Endothelial cell of umbilical vein (primary cell): ENCODE measurements around the gene FIGNL2. TPM values are rescaled to one million over a fixed set of nuclear protein-coding genes. Genes with fewer than 3 reads are reported as not detected.

Experiments used
- BruUV-seq: library from RNA; stranded (reverse); fragments of 400-500 nt; replicated peaks from 2 replicates; lab custom pipeline; 2021; lab: Mats Ljungman, UMichigan
- CTCF ChIA-PET: fragments of 300-600, 350-600 bp; sonication (Branson Sonifier 250); formaldehyde crosslinking; loops from one replicate; lab custom pipeline; 2021; ENCODE audit warnings: antibody characterized with exemption, inconsistent platforms; lab: Charles Lee
- POLR2A ChIA-PET: fragments of 300-600, 350-600 bp; sonication (Branson Sonifier 250); formaldehyde crosslinking; loops from one replicate; lab custom pipeline; 2021; ENCODE audit warnings: antibody characterized with exemption, inconsistent platforms; lab: Charles Lee
- DNase-seq: peaks from one replicate; pipeline ENCODE4 v3.0.0-alpha.2; 2011; ENCODE audit warnings: low read depth, low spot score
- FAIRE-seq: peaks from 2 replicates; lab custom pipeline; 2011; peaks lifted over from hg19 to GRCh38; lab: Jason Lieb, UNC
- H2AFZ ChIP-seq: 2 replicates; pipeline ENCODE4 v1.6.0; 2012; ENCODE audit warnings: low read depth, low read length, control low read depth, inconsistent platforms
- H3K27ac ChIP-seq: 2 replicates; pipeline ENCODE4 v1.5.1; 2011; ENCODE audit warnings: low read depth, mild to moderate bottlenecking, control low read depth, low read length, moderate library complexity; ENCODE audit not compliant: insufficient read depth
- H3K27me3 ChIP-seq, 2 experiments: 2 replicates each; pipeline versions ENCODE4 v1.6.0 to v1.6.1; 2011; ENCODE audit warnings: low read length in 2 of 2, mixed read lengths in 1 of 2; ENCODE audit not compliant: control insufficient read depth in 2 of 2, insufficient read depth in 2 of 2
- H3K36me3 ChIP-seq, 2 experiments: 2 replicates in 1 of 2; 3 replicates in 1 of 2; pipeline ENCODE4 v1.5.1; 2011; ENCODE audit warnings: low read length in 2 of 2, mild to moderate bottlenecking in 1 of 2, moderate library complexity in 1 of 2; ENCODE audit not compliant: control insufficient read depth in 2 of 2, insufficient read depth in 2 of 2; ENCODE audit errors: extremely low read depth in 1 of 2
- H3K4me1 ChIP-seq: 3 replicates; pipeline ENCODE4 v1.5.1; 2011; ENCODE audit warnings: mild to moderate bottlenecking, low read length; ENCODE audit not compliant: control insufficient read depth, insufficient read depth; ENCODE audit errors: extremely low read depth
- H3K4me2 ChIP-seq: 2 replicates; pipeline ENCODE4 v1.6.1; 2011; ENCODE audit warnings: low read length, control low read depth, mixed read lengths; ENCODE audit not compliant: insufficient read depth
- H3K4me3 ChIP-seq, 3 experiments: fragments of 200-600 bp in 1 of 3; sonication (generic), shearing (Covaris generic) in 1 of 3; replicated peaks in 1 of 3; 2 replicates each; pipeline ENCODE4 v1.5.1; 2011 to 2016; ENCODE audit warnings: control low read depth in 3 of 3, low read length in 3 of 3, mild to moderate bottlenecking in 2 of 3, inconsistent platforms in 1 of 3, low read depth in 1 of 3, moderate library complexity in 1 of 3; ENCODE audit not compliant: insufficient read depth in 1 of 3
- H3K79me2 ChIP-seq: 2 replicates; pipeline ENCODE4 v1.6.0; 2012; ENCODE audit warnings: low read length, inconsistent platforms; ENCODE audit not compliant: control insufficient read depth, insufficient read depth
- H3K9ac ChIP-seq: replicated peaks from 2 replicates; pipeline ENCODE3; 2011; ENCODE audit warnings: low read length, control low read depth; ENCODE audit not compliant: insufficient read depth; ENCODE audit errors: extremely low read depth
- H3K9me1 ChIP-seq: replicated peaks from 3 replicates; pipeline ENCODE4 v1.6.0; 2011; ENCODE audit warnings: mild to moderate bottlenecking, low read length; ENCODE audit not compliant: control insufficient read depth, insufficient read depth; ENCODE audit errors: extremely low read depth
- H3K9me3 ChIP-seq: replicated peaks from 2 replicates; pipeline ENCODE4 v1.5.1; 2012; ENCODE audit warnings: low read length, inconsistent platforms; ENCODE audit not compliant: control insufficient read depth, insufficient read depth
- H4K20me1 ChIP-seq: replicated peaks from 2 replicates; pipeline ENCODE3; 2011; ENCODE audit warnings: mild to moderate bottlenecking, low read length; ENCODE audit not compliant: control insufficient read depth, insufficient read depth; ENCODE audit errors: extremely low read depth
- CTCF ChIP-seq, 2 donors: IDR thresholded peaks; 1 replicate in 1 of 2; 2 replicates in 1 of 2; pipeline ENCODE4 v1.5.1; 2011; ENCODE audit warnings: low read length in 2 of 2, mild to moderate bottlenecking in 2 of 2, moderate library complexity in 2 of 2, control low read depth in 1 of 2, inconsistent platforms in 1 of 2, low read depth in 1 of 2; ENCODE audit not compliant: insufficient read depth in 1 of 2; ENCODE audit errors: extremely low read depth in 1 of 2
- EZH2 ChIP-seq: IDR thresholded peaks from 2 replicates; pipeline ENCODE4 v1.6.1; 2012; ENCODE audit warnings: borderline replicate concordance, low read depth, mild to moderate bottlenecking, moderate library complexity, low read length, inconsistent platforms; ENCODE audit not compliant: severe bottlenecking
- FOS ChIP-seq: IDR thresholded peaks from 2 replicates; pipeline ENCODE4 v1.6.1; 2011; ENCODE audit warnings: mild to moderate bottlenecking, low read length, moderate library complexity, borderline replicate concordance; ENCODE audit not compliant: insufficient read depth
- GATA2 ChIP-seq: IDR thresholded peaks from 2 replicates; pipeline ENCODE4 v1.7.0; 2011; ENCODE audit warnings: low read depth, mild to moderate bottlenecking, moderate library complexity, mixed read lengths, low read length; ENCODE audit not compliant: insufficient read length, insufficient read depth
- JUN ChIP-seq: IDR thresholded peaks from 2 replicates; pipeline ENCODE4 v1.6.1; 2011; ENCODE audit warnings: borderline replicate concordance, low read depth; ENCODE audit not compliant: insufficient read length, insufficient read depth
- MAX ChIP-seq: IDR thresholded peaks from 2 replicates; pipeline ENCODE4 v1.6.1; 2011; ENCODE audit not compliant: insufficient read depth, insufficient read length
- MYC ChIP-seq: IDR thresholded peaks from one replicate; pipeline ENCODE4 v1.6.1; 2011; ENCODE audit warnings: mild to moderate bottlenecking, low read depth, low read length
- POLR2A ChIP-seq: IDR thresholded peaks from 2 replicates; pipeline ENCODE4 v1.6.1; 2012; ENCODE audit warnings: low read depth, mild to moderate bottlenecking, control low read depth, low read length
- POLR2AphosphoS5 ChIP-seq: IDR thresholded peaks from 2 replicates; pipeline ENCODE4 v1.6.1; 2012; ENCODE audit warnings: low read depth, mild to moderate bottlenecking, control low read depth, low read length, moderate library complexity; ENCODE audit not compliant: insufficient read depth
- dilution Hi-C: fragments of 300-500 bp; cut with MboI; formaldehyde crosslinking; loops from one replicate; pipeline ENCODE4 v1.15.0; 2019; ENCODE audit warnings: low sequenced_read_pairs; ENCODE audit not compliant: extremely low pct_ligation_motif_present
- intact Hi-C: fragments of 100-400 bp; cut with micrococcal nuclease; formaldehyde crosslinking; loops from one replicate; pipeline ENCODE4 v1.10.0; 2022
- polyA plus RNA-seq, 4 experiments: library from polyadenylated mRNA; depleted of rRNA in 3 of 4; stranded (reverse) in 3 of 4; unstranded in 1 of 4; fragments of >200 nt; gene quantifications; 2 replicates each; pipeline versions ENCODE4 v1.2.1 to v1.2.3, GENCODE V29; 2011 to 2012; ENCODE audit warnings: missing spikeins in 1 of 4
- total RNA-seq: library from RNA; stranded (reverse); gene quantifications from 2 replicates; pipeline ENCODE4 v1.2.3, GENCODE V29; 2021

The FIGNL2 gene
- total and polyA plus RNA-seq, 2 donors (not counting 3 experiments of a cell fraction or from before 2014, with no cell fraction given): 1.4 to 2.4 TPM

- dilution Hi-C loops: no loop called here
- ChIA-PET CTCF (interaction anchor here (0.9 to 1.5 kb wide), 4 partner anchors 19 to 393 kb away, joined by 3 to 10 read pairs (median 6); no protein-coding TSS in a partner anchor), POLR2A (interaction anchor here (0.8 kb wide), 1 partner anchor 91 kb away, joined by 3 read pairs; no protein-coding TSS in a partner anchor)
- Histone ChIP-seq H2AFZ (no peak overlapping the region), H3K9ac (no peak overlapping the region), H3K4me3 (no peak overlapping the region), H3K27me3 (no peaks in the 10 kb centered on the region), H3K27ac (no peak overlapping the region), H3K36me3 (no peaks in the 10 kb centered on the region), H3K4me1 (peaks cover 3% of the 10 kb centered on the region), H3K9me1 (no peaks in the 10 kb centered on the region), H3K79me2 (no peaks in the 10 kb centered on the region), H3K9me3 (no peaks in the 10 kb centered on the region), H3K4me2 (no peak overlapping the region), H4K20me1 (no peaks in the 10 kb centered on the region)
- FAIRE-seq (no peak), DNase-seq (no peak)
- intact Hi-C loops: no loop called here
- no TSS peak for BruUV-seq
- no peak for TF ChIP-seq CTCF (IDR thresholded peaks at IDR 0.05; ENCODE audit: extremely low read depth in 1 of 2, insufficient read depth in 1 of 2, low read depth in 1 of 2, low read length in 2 of 2)
- no peak for TF ChIP-seq MAX
- TF ChIP-seq POLR2A: no peak
- no peak for TF ChIP-seq POLR2AphosphoS5
- no peak for TF ChIP-seq JUN
- TF ChIP-seq MYC: no peak
- TF ChIP-seq FOS: no peak
- no peak for TF ChIP-seq EZH2
- no peak for TF ChIP-seq GATA2
These were observed 28.6 kb downstream of the FIGNL2 start for GRCh38 chr12:51819736-51820525.
